Erythroblast (primary cell): ENCODE results near the gene MCF2L2.

Source experiments
- GATA1 ChIP-seq: IDR thresholded peaks from 2 replicates; pipeline ENCODE4 v1.6.1; 2011; ENCODE audit warnings: low read depth, mild to moderate bottlenecking, control low read depth, low read length, moderate library complexity
- POLR2A ChIP-seq: IDR thresholded peaks from 2 replicates; pipeline ENCODE4 v1.6.1; 2011; ENCODE audit warnings: mild to moderate bottlenecking, low read length

DNA sequence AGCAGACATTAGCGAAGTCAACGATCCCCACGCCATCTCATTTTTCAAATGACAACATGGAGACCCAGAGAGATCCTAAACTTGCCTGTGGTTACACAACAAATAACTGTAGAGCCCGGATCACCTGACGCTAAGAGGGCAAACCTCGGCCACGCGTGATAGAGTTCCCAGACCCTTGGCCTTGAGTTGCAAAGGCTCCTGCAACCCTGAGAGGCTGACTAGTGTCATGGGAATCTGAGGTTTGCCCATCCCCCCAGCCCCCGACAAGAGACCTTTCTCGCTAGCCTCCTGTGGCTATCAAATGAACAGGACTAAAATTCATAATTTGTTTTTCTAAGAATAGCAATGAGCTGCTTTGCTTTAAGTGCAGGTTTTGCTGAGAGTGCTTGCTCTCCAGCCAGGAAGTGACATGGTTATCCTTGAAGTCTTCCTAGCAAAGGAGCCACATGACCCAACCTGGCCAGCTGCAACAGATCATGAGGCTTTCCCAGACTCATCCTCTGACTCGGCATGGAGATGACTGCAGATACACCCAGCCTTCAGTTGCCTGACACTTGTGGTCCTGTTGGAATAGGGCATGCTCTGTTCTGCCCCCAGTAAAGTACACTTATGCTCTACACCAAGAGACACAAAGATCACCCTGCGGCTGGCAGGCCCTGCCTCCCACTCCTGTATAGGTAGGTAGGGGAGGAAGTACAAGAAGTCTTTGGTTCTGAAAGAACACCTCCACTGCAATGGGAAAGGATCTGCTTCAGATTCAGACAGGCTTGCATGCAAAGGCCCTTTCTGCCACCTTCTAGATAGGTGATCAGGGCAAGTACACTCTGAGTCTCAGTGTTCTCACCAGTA, 36.0 kb downstream of the MCF2L2 start:
- TF ChIP-seq POLR2A (no peak), GATA1 (no peak)
